ENCODE measurements around the gene CR1.
"Not testable (repeated sequence)": the region's sequence is repeated elsewhere in the genome, so short reads cannot be mapped to it uniquely, and the experiment has no call there.

The CR1 gene

DNA sequence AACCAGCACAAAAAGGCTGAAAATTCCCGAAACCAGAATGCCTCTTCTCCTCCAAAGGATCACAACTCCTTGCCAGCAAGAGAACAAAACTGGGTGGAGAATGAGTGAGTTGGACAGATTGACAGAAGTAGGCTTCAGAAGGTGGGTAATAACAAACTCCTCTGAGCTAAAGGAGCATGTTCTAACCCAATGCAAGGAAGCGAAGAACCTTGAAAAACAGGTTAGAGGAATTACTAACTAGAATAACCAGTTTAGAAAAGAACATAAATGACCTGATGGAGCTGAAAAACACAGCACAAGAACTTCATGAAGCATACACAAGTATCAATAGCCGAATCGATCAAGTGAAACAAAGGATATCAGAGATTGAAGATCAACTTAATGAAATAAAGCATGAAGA is 93.5 kb downstream of the CR1 start:
- not testable (repeated sequence) for DNase-seq (ENCODE audit: low read depth)

DNA sequence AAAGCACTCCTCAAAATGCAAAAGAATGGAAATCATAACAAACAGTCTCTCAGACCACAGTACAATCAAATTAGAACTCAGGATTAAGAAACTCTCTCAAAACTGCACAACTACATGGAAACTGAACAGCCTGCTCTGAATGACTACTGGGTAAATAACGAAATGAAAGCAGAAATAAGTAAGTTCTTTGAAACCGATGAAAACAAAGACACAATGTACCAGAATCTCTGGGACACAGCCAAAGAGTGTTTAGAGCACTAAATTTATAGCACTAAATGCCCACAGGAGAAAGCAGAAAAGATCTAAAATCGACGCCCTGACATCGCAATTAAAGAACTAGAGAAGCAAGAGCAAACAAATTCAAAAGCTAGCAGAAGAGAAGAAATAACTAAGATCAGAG is 95.2 kb downstream of the CR1 start:
- not testable (repeated sequence) for DNase-seq (ENCODE audit: low read depth)

DNA sequence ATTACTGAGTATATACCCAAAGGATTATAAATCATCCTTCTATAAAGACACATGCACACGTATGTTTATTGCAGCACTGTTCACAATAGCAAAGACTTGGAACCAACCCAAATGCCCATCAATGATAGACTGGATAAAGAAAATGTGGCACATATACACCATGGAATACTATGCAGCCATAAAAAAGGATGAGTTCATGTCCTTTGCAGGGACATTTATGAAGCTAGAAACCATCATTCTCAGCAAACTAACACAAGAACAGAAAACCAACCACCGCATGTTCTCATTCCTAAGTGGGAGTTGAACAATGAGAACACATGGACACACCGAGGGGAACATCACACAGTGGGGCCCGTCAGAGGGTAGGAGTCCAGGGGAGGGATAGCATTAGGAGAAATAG is 98.1 kb downstream of the CR1 start:
- not testable (repeated sequence) for DNase-seq (ENCODE audit: low read depth)

DNA sequence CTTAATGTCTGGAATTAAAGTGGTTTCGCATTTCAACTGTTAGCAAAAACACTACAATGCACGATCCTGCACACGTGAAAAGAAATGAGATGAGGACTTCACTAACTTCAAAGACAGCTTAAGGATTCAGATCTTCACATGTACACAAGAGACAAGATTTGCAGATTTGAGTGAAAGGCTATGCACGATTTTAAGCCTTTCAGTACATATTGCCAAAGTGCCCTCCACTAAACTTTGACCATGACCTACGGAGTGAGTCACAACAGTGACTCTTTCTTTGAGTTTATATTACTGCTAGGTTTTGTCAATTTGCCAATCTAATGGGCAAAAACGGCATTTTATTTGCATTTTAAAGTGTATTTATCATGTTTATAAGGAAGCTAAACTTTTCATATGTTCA is 107.8 kb downstream of the CR1 start:
- no peak for DNase-seq (ENCODE audit: low read depth)

DNA sequence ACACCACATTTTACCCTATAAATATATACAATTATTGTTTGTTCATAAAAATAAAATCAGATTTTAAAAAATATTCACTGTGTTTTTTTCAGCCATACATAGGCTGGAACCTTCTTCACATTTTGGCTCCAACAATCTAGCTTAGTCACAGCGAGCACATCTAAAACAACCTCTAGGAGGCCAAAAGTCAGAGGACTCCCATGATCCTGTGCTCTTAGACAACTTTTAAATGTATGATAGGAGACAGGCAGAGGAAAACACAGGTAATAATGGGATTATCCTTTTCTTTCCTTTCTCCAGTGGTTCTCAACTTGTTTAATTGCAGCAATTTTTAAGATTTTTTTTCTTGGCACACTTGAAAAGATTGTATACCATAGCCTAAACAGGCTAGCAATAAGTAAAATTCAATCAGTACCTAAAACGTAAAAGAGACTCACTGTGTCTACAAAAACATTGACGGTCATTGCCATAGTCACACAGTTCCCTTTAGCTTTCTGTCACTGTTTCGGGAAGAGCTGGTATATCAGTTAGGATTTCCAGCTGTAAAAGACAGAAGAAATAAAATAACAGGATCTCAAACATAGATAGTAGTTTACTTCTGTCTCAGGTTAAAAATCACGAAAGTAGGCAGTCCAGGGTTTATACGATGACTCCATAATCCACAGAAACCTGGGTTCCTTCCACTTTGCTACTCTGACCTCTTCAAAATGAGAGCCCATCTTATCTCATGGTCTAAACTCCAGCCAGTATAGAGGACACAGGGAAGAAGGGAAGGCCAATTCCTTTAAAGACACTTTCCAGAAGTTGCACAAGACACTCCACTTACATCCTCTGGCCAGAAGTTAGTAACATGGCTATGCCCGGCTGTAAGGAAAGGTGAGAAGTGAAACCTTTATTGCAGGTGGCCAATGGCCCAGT is 109.7 kb downstream of the CR1 start:
- no peak for DNase-seq (ENCODE audit: low read depth)

DNA sequence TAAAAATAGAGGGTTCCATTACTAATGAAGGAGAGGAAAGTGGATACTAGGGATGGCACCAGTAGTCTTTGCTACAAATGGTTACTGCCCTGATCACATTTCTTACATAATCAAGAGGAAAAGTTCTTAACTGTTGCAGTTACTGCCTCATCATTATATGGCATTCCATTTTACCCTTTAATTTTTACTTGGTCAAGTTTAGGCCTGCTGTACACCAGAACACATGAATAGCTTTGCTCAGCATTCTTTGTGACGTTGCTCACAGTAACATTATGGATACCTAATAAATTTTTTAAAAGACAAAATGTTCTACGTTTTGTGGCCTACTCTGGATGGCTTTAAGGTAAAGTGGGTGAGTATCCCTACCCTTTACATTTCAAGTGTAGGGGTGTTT is 110.4 kb downstream of the CR1 start:
- DNase-seq (ENCODE audit: low read depth): no peak

DNA sequence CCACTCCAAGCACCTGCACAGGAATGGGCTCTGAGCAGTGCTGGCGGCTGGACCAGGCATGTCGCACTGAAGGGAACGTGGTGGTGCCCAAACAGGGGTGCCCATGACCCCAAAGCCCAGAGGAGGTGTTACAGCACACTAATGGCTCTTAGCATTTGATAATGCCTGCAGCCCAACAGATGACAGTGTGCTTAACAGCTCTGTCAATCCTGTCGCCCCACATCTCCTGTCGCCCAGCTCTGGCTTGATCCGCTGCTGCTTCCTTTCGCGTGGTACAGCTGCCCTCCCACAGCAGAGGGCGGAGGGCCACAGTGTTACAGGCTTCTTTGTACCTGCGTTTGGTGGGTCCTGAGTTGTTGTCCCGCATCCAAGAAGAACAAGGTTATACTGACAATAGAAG is 116.8 kb downstream of the CR1 start:
- DNase-seq (ENCODE audit: low read depth): no peak

DNA sequence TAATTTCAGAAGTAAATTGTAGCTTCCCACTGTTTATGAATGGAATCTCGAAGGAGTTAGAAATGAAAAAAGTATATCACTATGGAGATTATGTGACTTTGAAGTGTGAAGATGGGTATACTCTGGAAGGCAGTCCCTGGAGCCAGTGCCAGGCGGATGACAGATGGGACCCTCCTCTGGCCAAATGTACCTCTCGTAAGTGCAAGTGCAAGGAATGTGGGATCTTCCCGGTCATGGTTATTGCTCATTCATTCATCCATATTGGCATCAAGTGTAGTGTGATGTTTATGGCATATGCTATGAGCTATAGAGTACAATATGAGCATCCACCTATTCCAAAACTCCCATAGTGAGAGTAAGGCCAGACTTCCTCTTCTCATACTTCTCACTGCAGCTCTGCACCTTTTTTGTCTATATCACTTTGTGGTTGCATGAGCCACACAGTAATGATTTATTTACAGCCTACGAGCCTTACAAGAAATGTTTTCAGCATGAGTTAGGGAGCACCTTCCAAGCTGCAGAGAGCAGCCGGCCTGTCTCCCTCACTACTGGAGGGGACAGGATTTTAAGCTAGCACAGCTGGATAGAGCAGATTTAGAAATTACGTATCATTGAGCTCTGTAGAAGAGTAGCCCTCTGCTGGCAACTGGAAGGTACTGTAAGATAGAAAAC is 124.0 kb downstream of the CR1 start:
- DNase-seq (ENCODE audit: low read depth): no peak

DNA sequence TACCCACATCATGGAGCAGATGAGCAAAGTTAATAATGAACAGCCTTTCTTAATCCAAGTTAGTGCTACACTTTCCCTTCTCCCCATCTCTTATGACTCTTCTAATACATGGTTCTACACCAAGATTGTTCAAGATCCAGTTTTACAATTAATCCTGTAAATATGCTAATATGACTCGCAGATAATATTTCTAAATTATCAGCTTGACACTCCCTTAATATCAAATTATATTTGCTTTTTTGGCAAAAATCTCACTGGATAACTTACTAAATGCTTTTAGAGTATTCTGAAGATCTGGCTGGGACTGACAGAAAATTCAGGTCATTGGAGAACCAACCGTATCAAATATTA is 124.6 kb downstream of the CR1 start:
- DNase-seq (ENCODE audit: low read depth): no peak

DNA sequence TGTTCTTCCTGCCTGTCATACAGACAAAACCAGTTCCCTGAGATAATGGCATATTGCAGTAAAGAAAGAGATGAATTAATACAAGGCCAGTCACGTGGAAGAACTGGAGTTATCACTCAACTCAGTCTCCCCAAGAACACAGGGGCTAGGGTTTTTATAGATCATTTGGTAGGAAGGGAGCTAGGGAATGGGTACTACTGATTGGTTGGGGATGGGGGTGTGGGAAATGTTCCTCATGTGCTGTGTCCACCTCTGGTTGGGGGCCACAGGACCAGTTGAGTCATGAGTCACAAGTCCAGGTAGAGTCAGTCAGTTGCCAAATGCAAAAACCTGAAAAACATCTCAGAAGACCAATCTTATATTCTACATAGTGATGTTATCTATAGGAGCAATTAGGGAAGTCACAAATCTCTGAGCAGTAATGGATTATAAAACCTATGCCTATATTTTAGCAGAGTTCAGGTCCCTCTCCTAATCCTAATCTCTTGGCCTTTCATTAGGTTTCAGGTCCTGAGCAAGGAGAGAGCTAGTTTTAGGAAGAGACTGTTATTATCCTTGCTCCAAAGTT is 129.6 kb downstream of the CR1 start:
- not testable (repeated sequence) for DNase-seq (ENCODE audit: low read depth)

DNA sequence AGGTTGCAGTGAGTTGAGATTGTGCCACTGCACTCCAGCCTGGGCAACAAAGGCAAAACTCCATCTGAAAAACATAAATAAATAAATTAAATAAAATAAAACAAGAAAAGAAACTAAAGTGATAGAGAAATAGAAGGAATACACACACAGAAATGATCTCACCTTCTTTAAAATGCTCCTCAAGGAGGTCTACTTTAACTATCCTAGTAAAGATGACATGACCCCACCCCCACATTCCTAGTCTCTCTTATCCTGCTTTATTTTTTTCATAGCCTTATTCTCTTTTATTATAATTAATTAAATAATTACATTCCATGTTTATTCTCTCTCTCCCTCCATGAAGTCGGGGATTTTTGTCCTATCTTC is 131.0 kb downstream of the CR1 start:
- no peak for DNase-seq (ENCODE audit: low read depth)

DNA sequence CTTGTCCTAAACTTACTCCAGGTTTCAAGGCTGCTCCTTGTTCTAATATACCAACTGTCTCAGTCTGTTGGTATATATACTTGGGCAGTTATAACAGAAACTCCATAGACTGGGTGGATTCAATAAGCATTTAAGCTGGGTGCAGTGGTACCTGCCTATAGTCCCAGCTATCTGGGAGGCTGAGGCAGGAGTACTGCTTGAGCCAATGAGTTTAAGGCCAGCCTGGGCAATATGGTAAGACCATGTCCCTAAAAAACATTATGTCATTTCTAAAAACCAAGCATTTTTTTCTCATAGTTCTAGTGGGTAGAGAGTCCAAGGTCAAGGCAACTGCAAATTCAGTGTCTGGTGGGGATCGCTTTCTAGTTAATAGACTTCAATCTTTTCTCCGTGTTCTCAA is 131.5 kb downstream of the CR1 start:
- no peak for DNase-seq (ENCODE audit: low read depth)

DNA sequence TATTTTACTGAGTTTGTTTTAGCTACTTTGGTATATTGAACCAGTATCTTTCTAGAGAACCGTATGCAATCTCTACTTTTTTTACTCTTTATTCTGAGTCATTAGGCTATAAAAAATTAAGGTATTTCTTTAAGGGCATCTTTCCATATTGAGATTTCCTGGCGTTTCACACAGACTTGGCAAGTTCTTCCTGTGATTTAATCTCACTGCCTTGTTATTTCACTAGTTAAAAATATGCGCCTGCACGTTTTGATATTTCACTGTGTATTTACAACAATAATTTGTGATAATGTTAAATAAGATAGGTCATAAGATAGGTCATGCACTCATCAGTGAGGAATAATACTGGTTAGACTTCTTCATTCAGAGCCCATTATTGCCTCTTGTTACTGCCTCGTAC is 132.8 kb downstream of the CR1 start:
- DNase-seq (ENCODE audit: low read depth): no peak

DNA sequence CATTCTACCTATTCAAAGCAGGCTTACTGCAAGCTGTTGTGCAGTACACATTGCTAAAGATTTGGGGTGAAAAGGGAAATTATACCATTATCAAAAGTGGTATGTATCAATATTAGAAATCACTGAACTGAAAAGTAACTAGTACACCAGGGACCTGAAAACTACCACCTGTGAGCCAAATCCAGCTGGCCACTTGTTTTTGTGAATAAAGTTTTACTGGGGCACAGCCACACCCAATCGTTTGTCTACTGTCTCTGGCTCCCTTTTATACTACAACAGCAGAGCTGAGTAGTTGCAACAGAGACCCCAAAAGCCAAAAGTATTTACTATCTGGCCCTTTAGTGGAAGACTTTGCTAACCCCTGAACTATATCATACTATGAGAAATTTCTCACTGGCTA is 135.2 kb downstream of the CR1 start:
- DNase-seq (ENCODE audit: low read depth): no peak

DNA sequence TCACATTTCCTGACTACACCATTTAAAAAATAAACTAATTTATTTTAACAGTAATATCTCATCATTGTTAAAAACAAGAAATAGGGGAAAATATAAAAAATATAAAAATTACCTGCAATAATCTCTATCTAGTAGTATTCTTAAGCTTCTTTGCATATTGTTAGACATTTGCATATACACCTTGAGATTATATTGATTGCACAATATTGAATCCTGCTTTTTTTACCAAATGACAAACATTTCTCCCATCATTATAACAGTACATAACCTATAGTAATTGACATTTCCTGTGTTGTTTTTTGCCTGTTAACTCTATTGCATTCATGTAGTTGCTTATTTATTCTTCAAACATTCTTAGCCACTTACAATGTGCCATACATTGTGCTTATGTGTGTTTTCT is 137.3 kb downstream of the CR1 start:
- no peak for DNase-seq (ENCODE audit: low read depth)

DNA sequence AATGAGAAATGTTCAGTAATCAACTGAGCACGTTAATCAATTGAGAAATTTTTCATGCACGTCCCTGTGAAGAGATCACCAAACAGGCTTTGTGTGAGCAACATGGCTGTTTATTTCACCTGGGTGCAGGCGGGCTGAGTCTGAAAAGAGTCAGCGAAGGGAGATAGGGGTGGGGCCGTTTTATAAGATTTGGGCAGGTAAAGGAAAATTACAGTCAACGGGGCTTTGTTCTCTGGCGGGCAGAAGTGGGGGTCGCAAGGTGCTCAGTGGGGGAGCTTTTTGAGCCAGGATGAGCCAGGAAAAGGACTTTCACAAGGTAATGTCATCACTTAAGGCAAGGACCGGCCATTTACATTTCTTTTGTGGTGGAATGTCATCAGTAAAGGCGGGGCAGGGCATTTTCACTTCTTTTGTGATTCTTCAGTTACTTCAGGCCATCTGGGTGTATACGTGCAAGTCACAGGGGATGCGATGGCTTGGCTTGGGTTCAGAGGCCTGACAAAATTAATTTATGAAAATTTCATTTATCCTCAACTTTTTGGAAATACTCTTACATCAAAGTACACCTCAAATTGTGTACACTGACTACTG is 137.8 kb downstream of the CR1 start:
- not testable (repeated sequence) for DNase-seq (ENCODE audit: low read depth)

DNA sequence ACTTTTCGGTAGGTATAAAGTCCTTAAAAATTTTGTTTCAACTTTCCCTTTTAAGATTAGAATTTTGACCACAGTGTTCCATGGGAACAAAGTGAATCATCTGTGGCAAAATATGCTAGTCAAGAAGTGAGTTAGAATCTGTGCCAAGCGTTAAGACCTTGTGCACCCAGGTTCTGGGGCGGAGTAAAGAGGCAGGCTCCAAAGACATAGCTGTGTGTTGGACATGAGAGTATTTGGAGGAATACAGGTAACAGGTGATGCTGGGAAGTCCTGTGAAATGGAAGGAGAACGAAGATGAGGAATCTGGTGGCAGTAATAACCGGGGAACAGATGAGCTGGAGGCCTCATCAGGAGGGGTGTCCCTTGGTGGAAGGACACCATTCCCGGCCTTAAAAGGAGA is 138.3 kb downstream of the CR1 start:
- DNase-seq (ENCODE audit: low read depth): not testable (repeated sequence)

DNA sequence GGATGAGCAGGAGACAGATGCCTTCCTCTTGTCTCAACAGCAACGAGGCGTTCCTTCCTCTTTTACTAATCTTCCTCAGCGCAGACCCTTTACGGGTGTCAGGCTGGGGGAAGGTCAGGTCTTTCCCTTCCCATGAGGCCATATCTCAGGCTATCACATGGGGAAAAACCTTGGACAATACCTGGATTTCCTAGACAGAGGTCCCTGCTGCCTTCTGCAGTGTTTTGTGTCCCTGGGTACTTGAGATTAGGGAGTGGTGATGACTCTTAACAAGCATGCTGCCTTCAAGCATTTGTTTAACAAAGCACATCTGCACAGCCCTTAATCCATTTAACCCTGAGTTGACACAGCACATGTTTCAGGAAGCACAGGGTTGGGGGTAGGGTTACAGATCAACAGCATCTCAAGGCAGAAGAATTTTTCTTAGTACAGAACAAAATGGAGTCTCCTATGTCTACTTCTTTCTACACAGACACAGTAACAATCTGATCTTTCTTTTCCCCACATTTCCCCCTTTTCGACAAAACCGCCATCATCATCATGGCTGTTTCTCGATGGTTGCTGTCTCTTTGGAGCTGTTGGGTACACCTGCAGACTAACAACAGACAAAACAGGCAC is 139.7 kb downstream of the CR1 start:
- DNase-seq (ENCODE audit: low read depth): not testable (repeated sequence)

DNA sequence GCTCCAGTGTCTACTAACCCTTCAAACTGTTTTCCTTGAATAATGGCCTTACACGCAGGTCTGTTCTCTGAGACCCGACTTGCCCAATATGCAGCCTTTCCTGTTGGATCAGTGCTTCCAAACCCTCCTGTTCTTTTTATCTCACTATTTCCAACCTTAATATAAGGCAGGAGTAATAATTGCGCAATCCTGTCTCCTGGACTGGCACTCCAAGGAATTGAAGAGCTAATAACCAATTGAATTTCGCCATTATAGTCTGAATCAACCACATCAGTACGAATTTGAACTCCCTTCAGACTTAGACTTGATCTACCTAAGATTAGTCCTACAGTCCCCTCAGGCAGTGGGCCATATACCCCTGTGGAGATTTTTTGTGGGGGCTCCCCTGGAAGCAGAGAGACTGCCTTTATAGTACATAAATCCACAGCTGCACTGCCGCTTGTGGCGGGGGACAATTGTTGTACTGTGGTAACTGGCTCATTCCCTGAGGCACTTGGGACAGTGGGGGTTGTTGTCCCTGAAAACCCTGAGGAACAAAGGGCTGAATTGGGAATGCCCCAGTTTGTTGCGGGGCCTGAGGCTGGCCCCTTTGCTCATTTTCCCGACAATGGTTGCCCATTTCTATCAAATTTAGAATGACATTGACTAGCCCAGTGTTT is 142.7 kb downstream of the CR1 start:
- DNase-seq (ENCODE audit: low read depth): not testable (repeated sequence)

DNA sequence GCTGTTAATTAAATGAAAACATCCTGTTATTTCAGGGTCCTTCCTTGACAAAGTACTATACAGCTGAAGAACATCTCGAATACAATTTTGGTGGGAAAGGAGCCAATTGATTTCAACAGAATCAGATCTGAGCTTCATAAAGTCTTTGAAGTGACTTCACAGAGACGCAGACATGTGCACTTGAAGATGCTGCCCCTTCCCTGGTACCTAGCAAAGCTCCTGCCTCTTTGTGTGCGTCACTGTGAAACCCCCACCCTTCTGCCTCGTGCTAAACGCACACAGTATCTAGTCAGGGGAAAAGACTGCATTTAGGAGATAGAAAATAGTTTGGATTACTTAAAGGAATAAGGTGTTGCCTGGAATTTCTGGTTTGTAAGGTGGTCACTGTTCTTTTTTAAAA is 143.4 kb downstream of the CR1 start:
- DNase-seq (ENCODE audit: low read depth): not testable (repeated sequence)

DNA sequence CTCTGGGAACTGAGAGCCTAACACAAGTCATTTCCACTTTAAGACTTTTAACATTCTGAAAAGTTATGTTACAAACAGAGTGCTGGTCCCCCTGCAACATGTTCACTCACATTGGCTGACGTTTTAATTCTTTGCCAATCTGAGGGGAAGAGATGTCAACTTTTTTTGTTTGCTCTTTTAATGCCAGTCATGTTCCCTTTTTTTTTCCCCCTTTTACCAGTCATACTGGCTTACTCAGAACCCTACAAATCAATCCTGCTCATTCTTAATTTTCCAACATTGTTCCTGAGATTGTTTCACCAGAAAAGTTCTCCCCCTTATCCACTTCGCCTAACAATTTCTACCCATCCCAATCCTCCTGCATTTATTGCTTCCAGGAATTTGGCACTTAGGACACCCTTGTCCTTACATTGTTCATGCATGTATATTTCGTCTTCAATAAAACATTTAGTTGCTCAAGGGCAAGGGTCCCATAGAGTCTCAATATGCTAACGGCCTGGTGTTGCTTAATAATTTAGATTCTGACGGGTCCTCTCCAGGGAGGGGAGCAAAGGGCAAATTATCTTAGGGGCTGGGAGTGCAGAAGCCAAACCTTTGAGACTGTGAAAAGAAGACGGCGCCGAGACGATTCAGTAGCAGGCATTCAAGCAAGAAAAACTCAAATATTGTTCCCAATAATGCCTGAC is 148.4 kb downstream of the CR1 start:
- DNase-seq (ENCODE audit: low read depth): no peak
